H1 (cell line): ENCODE measurements around the gene ZFAND3. TPM values are rescaled to one million over a fixed set of nuclear protein-coding genes. Genes with fewer than 3 reads are reported as not detected.

Source experiments
- CTCF ChIA-PET: fragments of 300-600 bp; sonication (Branson Sonifier 250); formaldehyde crosslinking; loops from one replicate; lab custom pipeline; 2021; ENCODE audit not compliant: partially characterized antibody; lab: Charles Lee
- POLR2A ChIA-PET: fragments of 300-600 bp; sonication (Branson Sonifier 250); formaldehyde crosslinking; loops from one replicate; lab custom pipeline; 2021; ENCODE audit warnings: inconsistent platforms; ENCODE audit not compliant: partially characterized antibody; lab: Charles Lee
- DNase-seq, 2 experiments: peaks; one replicate each; pipeline versions ENCODE4 v3.0.0 to v3.0.0-alpha.2; 2010 to 2022; ENCODE audit warnings: low spot score in 2 of 2, low read depth in 1 of 2, mixed read lengths in 1 of 2
- FAIRE-seq: peaks from 2 replicates; lab custom pipeline; 2011; peaks lifted over from hg19 to GRCh38; lab: Jason Lieb, UNC
- H2AFZ ChIP-seq: 2 replicates; pipeline ENCODE4 v1.8.1; 2012; ENCODE audit warnings: low read length, inconsistent platforms
- H2AK5ac ChIP-seq: 2 replicates; pipeline ENCODE4 v1.6.1; 2013; ENCODE audit warnings: low read depth, low read length
- H2BK120ac ChIP-seq: replicated peaks from 2 replicates; pipeline ENCODE3; 2013; ENCODE audit warnings: low read depth, low read length, inconsistent platforms
- H2BK12ac ChIP-seq: 2 replicates; pipeline ENCODE4 v1.6.1; 2013; ENCODE audit warnings: low read depth, low read length
- H2BK15ac ChIP-seq: 2 replicates; pipeline ENCODE4 v1.6.1; 2013; ENCODE audit warnings: low read length
- H2BK20ac ChIP-seq: 2 replicates; pipeline ENCODE4 v1.6.1; 2013; ENCODE audit warnings: low read length
- H2BK5ac ChIP-seq: 2 replicates; pipeline ENCODE4 v1.6.1; 2013; ENCODE audit warnings: low read depth, low read length
- H3K14ac ChIP-seq: 2 replicates; pipeline ENCODE4 v1.6.1; 2013; ENCODE audit warnings: inconsistent platforms; ENCODE audit not compliant: insufficient read length
- H3K18ac ChIP-seq: 2 replicates; pipeline ENCODE4 v1.6.1; 2013; ENCODE audit warnings: low read length; ENCODE audit errors: extremely low read depth
- H3K23ac ChIP-seq: 2 replicates; pipeline ENCODE4 v1.6.1; 2013; ENCODE audit warnings: inconsistent platforms; ENCODE audit not compliant: insufficient read length
- H3K23me2 ChIP-seq: 2 replicates; pipeline ENCODE4 v1.6.1; 2013; ENCODE audit warnings: low read depth, low read length
- H3K27ac ChIP-seq: 2 replicates; pipeline ENCODE4 v1.6.1; 2011; ENCODE audit warnings: low read depth, low read length, inconsistent platforms
- H3K27me3 ChIP-seq, 4 experiments: replicated peaks in 1 of 4; 1 replicate in 1 of 4; 2 replicates in 3 of 4; pipeline versions ENCODE4 v1.6.1 to v1.8.1; 2011 to 2013; ENCODE audit warnings: low read length in 3 of 4, mild to moderate bottlenecking in 3 of 4, inconsistent platforms in 2 of 4, mixed read lengths in 2 of 4, moderate library complexity in 1 of 4; ENCODE audit not compliant: control insufficient read depth in 3 of 4, insufficient read depth in 3 of 4; ENCODE audit errors: extremely low read depth in 1 of 4
- H3K36me3 ChIP-seq, 4 experiments: 2 replicates each; pipeline versions ENCODE4 v1.6.1 to v1.8.1; 2011 to 2013; ENCODE audit warnings: mild to moderate bottlenecking in 4 of 4, low read length in 3 of 4, moderate library complexity in 2 of 4, control low read depth in 1 of 4, inconsistent platforms in 1 of 4; ENCODE audit not compliant: insufficient read depth in 4 of 4, control insufficient read depth in 2 of 4
- H3K4ac ChIP-seq: replicated peaks from 2 replicates; pipeline ENCODE3; 2013; ENCODE audit warnings: low read length, low read depth, mixed read lengths, inconsistent platforms; ENCODE audit not compliant: insufficient read length
- H3K4me1 ChIP-seq, 4 experiments: replicated peaks in 1 of 4; 1 replicate in 1 of 4; 2 replicates in 3 of 4; pipeline versions ENCODE4 v1.6.1 to v1.8.1; 2011 to 2013; ENCODE audit warnings: low read length in 3 of 4, inconsistent platforms in 2 of 4, mixed read lengths in 1 of 4; ENCODE audit not compliant: insufficient read depth in 4 of 4, control insufficient read depth in 3 of 4
- H3K4me2 ChIP-seq, 2 experiments: 2 replicates each; pipeline versions ENCODE4 v1.6.1 to v1.8.1; 2011 to 2013; ENCODE audit warnings: low read depth in 2 of 2, low read length in 2 of 2, control low read depth in 1 of 2, inconsistent platforms in 1 of 2, mild to moderate bottlenecking in 1 of 2; ENCODE audit not compliant: insufficient read depth in 1 of 2
- H3K4me3 ChIP-seq, 4 experiments: fragments of 200-600, 300-600 bp in 1 of 4; sonication (generic), shearing (Covaris generic), sonication (Bioruptor Twin) in 1 of 4; 2 replicates each; pipeline versions ENCODE4 v1.5.1 to v1.8.1; 2011 to 2016; ENCODE audit warnings: low read length in 4 of 4, low read depth in 3 of 4, control low read depth in 2 of 4, inconsistent platforms in 2 of 4, mild to moderate bottlenecking in 2 of 4, mixed read lengths in 1 of 4, moderate library complexity in 1 of 4; ENCODE audit not compliant: insufficient read depth in 2 of 4; ENCODE audit errors: extremely low read depth in 1 of 4
- H3K56ac ChIP-seq: replicated peaks from 2 replicates; pipeline ENCODE3; 2013; ENCODE audit warnings: low read depth, mild to moderate bottlenecking, mixed read lengths, low read length, inconsistent platforms; ENCODE audit not compliant: insufficient read length
- H3K79me1 ChIP-seq: 2 replicates; pipeline ENCODE4 v1.6.1; 2013; ENCODE audit warnings: low read depth, low read length, control low read depth
- H3K79me2 ChIP-seq, 2 experiments: 2 replicates each; pipeline versions ENCODE4 v1.6.1 to v1.8.1; 2012 to 2013; ENCODE audit warnings: low read length in 2 of 2, mild to moderate bottlenecking in 2 of 2, inconsistent platforms in 1 of 2; ENCODE audit not compliant: insufficient read depth in 2 of 2, control insufficient read depth in 1 of 2
- H3K9ac ChIP-seq, 4 experiments: replicated peaks in 1 of 4; 1 replicate in 1 of 4; 2 replicates in 3 of 4; pipeline versions ENCODE4 v1.6.1 to v1.8.1; 2011 to 2013; ENCODE audit warnings: low read depth in 3 of 4, low read length in 3 of 4, control low read depth in 2 of 4, mild to moderate bottlenecking in 2 of 4, moderate library complexity in 2 of 4, inconsistent platforms in 1 of 4; ENCODE audit errors: extremely low read depth in 1 of 4
- H3K9me3 ChIP-seq, 2 experiments: 2 replicates each; pipeline versions ENCODE4 v1.6.1 to v1.8.1; 2012 to 2013; ENCODE audit warnings: mild to moderate bottlenecking in 2 of 2, moderate library complexity in 2 of 2, control low read depth in 1 of 2, inconsistent platforms in 1 of 2, low read depth in 1 of 2, low read length in 1 of 2, mixed read lengths in 1 of 2; ENCODE audit not compliant: insufficient read depth in 2 of 2
- H4K20me1 ChIP-seq, 2 experiments: replicated peaks in 1 of 2; 2 replicates each; pipeline versions ENCODE3 to v1.8.1; 2011 to 2013; ENCODE audit warnings: inconsistent platforms in 2 of 2, low read length in 2 of 2, mild to moderate bottlenecking in 1 of 2; ENCODE audit not compliant: insufficient read depth in 2 of 2, control insufficient read depth in 1 of 2
- H4K5ac ChIP-seq: 2 replicates; pipeline ENCODE4 v1.6.1; 2013; ENCODE audit warnings: low read length, low read depth, mixed read lengths, inconsistent platforms; ENCODE audit not compliant: insufficient read length
- H4K8ac ChIP-seq: 2 replicates; pipeline ENCODE4 v1.8.0; 2013; ENCODE audit warnings: mild to moderate bottlenecking, moderate library complexity, low read length, inconsistent platforms; ENCODE audit not compliant: insufficient read depth; ENCODE audit errors: extremely low read depth
- H4K91ac ChIP-seq: replicated peaks from 2 replicates; pipeline ENCODE3; 2013; ENCODE audit warnings: low read length, mixed read lengths, inconsistent platforms; ENCODE audit not compliant: insufficient read length
- BCL11A ChIP-seq, 2 experiments: IDR thresholded peaks; one replicate each; pipeline ENCODE4 v1.6.1; 2011; ENCODE audit warnings: low read depth in 2 of 2, low read length in 2 of 2, mild to moderate bottlenecking in 2 of 2
- CTBP2 ChIP-seq: IDR thresholded peaks from 2 replicates; pipeline ENCODE4 v1.7.0; 2011; ENCODE audit warnings: borderline replicate concordance, mild to moderate bottlenecking, moderate library complexity, mixed read lengths, low read length; ENCODE audit not compliant: insufficient read depth, insufficient read length
- FOSL1 ChIP-seq: IDR thresholded peaks from 2 replicates; pipeline ENCODE4 v1.6.1; 2011; ENCODE audit warnings: mild to moderate bottlenecking, low read depth, low read length, moderate library complexity; ENCODE audit not compliant: insufficient read depth
- HDAC2 ChIP-seq, 2 experiments: fragments of 300-600 bp in 1 of 2; sonication (generic) in 1 of 2; IDR thresholded peaks; 2 replicates each; pipeline ENCODE4 v1.6.1; 2011 to 2012; ENCODE audit warnings: low read depth in 2 of 2, low read length in 2 of 2, mild to moderate bottlenecking in 2 of 2, moderate library complexity in 2 of 2, borderline replicate concordance in 1 of 2, inconsistent platforms in 1 of 2
- NANOG ChIP-seq: IDR thresholded peaks from 2 replicates; pipeline ENCODE4 v1.6.1; 2011; ENCODE audit warnings: low read length, low read depth, mild to moderate bottlenecking, inconsistent platforms; ENCODE audit not compliant: insufficient read depth, poor library complexity, severe bottlenecking
- POLR2A ChIP-seq, 2 experiments: IDR thresholded peaks; 1 replicate in 1 of 2; 2 replicates in 1 of 2; pipeline ENCODE4 v1.6.1; 2011; ENCODE audit warnings: low read depth in 2 of 2, low read length in 2 of 2, mild to moderate bottlenecking in 2 of 2; ENCODE audit errors: control extremely low read depth in 1 of 2
- RNF2 ChIP-seq: fragments of 200-900, 300-1000 bp; sonication (generic); IDR thresholded peaks from 2 replicates; pipeline ENCODE4 v1.7.1; 2016; ENCODE audit warnings: borderline replicate concordance, low read depth, mild to moderate bottlenecking, antibody characterized with exemption, low read length; ENCODE audit not compliant: poor library complexity, severe bottlenecking; ENCODE audit errors: missing control alignments
- SAP30 ChIP-seq: fragments of 300-600 bp; sonication (generic); IDR thresholded peaks from 2 replicates; pipeline ENCODE4 v1.7.1; 2012; ENCODE audit warnings: low read length, moderate library complexity, mild to moderate bottlenecking, inconsistent platforms; ENCODE audit not compliant: insufficient read depth, insufficient replicate concordance
- SP4 ChIP-seq: IDR thresholded peaks from 2 replicates; pipeline ENCODE4 v1.6.1; 2012; ENCODE audit warnings: low read length, inconsistent platforms
- TAF7 ChIP-seq: optimal IDR thresholded peaks from 2 replicates; pipeline ENCODE3; 2011; ENCODE audit warnings: low read depth, mild to moderate bottlenecking, inconsistent platforms, low read length, moderate library complexity, borderline replicate concordance
- polyA plus RNA-seq, 7 experiments: library from polyadenylated mRNA; depleted of rRNA in 3 of 7; stranded (reverse) in 5 of 7; unstranded in 2 of 7; fragments of >200 nt in 5 of 7; fragments of 200-250 nt in 2 of 7; gene quantifications; 1 replicate in 5 of 7; 2 replicates in 1 of 7; 4 replicates in 1 of 7; pipeline versions ENCODE4 v1.2.1 to v1.2.3, GENCODE V29; 2011 to 2013; ENCODE audit warnings: missing spikeins in 2 of 7, mixed read lengths in 2 of 7
- total RNA-seq: library from RNA; stranded (reverse); fragmentation: NEBNext Ultra II Directional; extraction: Animal tissue kit (Norgen Biotek cat#: 25700); gene quantifications from 2 replicates; pipeline ENCODE4 v1.2.1, GENCODE V29; 2021
- TF ChIP-seq, protein P1 (sequence below): IDR thresholded peaks from 2 replicates; pipeline ENCODE4 v1.6.1; 2012; ENCODE audit warnings: inconsistent platforms
- TF ChIP-seq, protein P2 (sequence below): IDR thresholded peaks from 2 replicates; pipeline ENCODE4 v1.6.1; 2012; ENCODE audit warnings: inconsistent platforms

Gene ZFAND3
- total and polyA plus RNA-seq, 2 of the 8 experiments (the other 6 are each of a cell fraction or from before 2014, with no cell fraction given): 13.0 to 51.3 TPM

DNA sequence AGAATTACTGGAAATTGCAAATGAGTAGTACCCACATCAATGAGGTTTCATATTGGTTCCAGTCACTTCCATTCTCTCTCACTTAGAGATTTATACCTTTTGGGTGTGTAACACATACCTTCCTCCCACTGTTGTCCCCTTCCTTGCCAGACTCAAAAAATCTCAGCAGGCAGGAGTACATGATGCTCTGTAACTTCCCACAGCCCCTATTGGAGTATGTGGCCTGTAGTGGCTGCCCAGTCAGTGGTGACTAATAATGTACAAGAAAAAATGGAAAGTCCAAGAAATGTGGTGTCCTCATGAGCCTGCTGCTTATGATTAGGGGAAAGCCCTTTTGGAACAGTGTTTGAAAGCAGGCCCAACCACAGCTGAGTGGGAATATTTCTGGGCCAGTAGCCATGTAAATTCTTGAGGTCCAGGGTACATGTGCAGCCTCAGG is 312.0 kb downstream of the ZFAND3 start:
- Histone ChIP-seq H4K5ac (no peak overlapping the region), H2BK20ac (no peak overlapping the region), H3K4me1 (peaks cover 0 to 5% (median 1%) of the 10 kb centered on the region in 4 experiments; a peak in 4 of 7 replicates), H2AFZ (no peak overlapping the region), H3K27ac (no peak overlapping the region), H3K79me1 (no peaks in the 10 kb centered on the region), H3K23ac (no peak overlapping the region), H2BK15ac (no peak overlapping the region), H3K23me2 (no peaks in the 10 kb centered on the region), H3K56ac (no peak overlapping the region), H3K79me2 (no peaks in the 10 kb centered on the region), H3K18ac (no peak overlapping the region), H2BK5ac (no peak overlapping the region), H2BK12ac (no peak overlapping the region), H3K4me3 (no peak overlapping the region), H3K14ac (no peak overlapping the region), H3K4me2 (no peak overlapping the region), H4K20me1 (no peaks in the 10 kb centered on the region), H3K9ac (no peak overlapping the region), H2BK120ac (no peak overlapping the region), H2AK5ac (no peak overlapping the region), H3K4ac (no peak overlapping the region), H4K8ac (no peak overlapping the region), H3K9me3 (no peaks in the 10 kb centered on the region), H3K36me3 (no peaks in the 10 kb centered on the region), H3K27me3 (no peaks in the 10 kb centered on the region), H4K91ac (no peak overlapping the region)
- DNase-seq (no peak), FAIRE-seq (no peak)
- ChIA-PET POLR2A (no interaction called here), CTCF (interaction anchor here (0.7 kb wide), 1 partner anchor 19 kb away, joined by 3 read pairs; no protein-coding TSS in a partner anchor)
- TF ChIP-seq, protein P1, sequence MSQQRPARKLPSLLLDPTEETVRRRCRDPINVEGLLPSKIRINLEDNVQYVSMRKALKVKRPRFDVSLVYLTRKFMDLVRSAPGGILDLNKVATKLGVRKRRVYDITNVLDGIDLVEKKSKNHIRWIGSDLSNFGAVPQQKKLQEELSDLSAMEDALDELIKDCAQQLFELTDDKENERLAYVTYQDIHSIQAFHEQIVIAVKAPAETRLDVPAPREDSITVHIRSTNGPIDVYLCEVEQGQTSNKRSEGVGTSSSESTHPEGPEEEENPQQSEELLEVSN: no peak
- TF ChIP-seq NANOG (no peak), SP4 (no peak), POLR2A (IDR thresholded peaks at IDR 0.05; ENCODE audit: control extremely low read depth in 1 of 2, low read depth in 2 of 2, low read length in 2 of 2) (no peak), SAP30 (no peak), BCL11A (IDR thresholded peaks at IDR 0.05; ENCODE audit: low read depth in 2 of 2, low read length in 2 of 2) (no peak), FOSL1 (no peak), CTBP2 (no peak), RNF2 (no peak), HDAC2 (IDR thresholded peaks at IDR 0.05; ENCODE audit: borderline replicate concordance in 1 of 2, low read depth in 2 of 2, low read length in 2 of 2) (no peak), TAF7 (no peak)
- TF ChIP-seq, protein P2, sequence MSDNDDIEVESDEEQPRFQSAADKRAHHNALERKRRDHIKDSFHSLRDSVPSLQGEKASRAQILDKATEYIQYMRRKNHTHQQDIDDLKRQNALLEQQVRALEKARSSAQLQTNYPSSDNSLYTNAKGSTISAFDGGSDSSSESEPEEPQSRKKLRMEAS: no peak
